HG03469 (cell line): ENCODE data around the gene MOB3C.

ENCODE experiments used
- ATAC-seq: cut with Tn5 transposase; IDR thresholded peaks from one replicate; pipeline ENCODE4 v1.9.1; 2021; ENCODE audit warnings: mild to moderate bottlenecking, moderate library complexity, moderate number of reproducible peaks; ENCODE audit not compliant: unreplicated experiment

MOB3C gene

DNA sequence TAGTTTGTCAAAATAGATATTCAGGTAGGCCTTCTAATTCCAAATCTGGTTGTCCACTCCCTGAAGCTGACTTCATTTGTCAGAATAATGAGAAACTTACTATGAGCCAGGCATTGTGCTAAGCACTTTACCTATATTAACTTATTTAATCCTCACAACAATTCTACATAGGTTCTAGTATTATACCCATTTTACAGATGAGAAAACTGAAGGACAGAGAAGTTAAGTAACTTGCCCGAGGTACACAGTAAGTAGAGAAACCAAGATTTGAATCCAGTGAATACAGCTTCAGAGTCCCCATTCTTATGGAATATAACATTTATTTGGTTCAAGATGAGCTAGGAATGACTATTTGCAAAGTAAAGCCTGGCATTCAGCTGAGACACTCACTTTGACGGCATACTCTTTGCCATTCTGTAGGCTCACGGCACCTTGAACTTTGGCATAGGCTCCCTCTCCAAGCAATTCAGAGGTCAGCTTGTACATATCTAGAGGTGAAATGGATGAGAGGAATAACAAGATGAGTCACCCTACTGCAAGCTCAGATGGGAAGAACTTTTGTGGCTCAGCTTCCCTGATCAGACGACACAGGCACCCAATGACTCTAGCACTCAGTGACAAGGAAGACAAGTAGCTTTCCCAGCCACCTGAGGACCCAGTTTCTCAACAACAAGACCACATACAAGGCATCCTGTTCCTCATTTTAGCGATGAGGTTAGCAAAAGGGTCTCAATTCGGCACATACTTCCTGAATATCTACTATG is 36.3 kb downstream of the MOB3C start:
- ATAC-seq: no peak

DNA sequence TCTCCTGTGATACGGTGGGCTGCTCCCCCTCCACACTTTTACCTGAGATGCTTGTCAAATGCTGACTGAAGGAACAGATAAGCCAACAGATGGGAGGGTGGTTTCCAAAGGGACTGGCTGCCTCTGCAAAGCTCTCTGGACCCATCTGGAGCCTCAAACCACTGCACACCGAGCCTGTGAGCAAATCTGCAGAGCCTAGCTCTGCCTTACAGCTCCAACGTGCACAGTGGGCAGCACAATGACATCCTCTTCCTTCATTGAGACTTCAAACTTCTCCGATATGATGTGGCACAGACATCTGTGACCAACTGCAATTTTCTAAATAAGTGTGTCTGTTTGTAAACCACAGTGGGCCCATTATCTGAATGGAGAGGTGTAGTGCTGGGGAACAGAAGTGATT is 38.9 kb downstream of the MOB3C start:
- no peak for ATAC-seq

DNA sequence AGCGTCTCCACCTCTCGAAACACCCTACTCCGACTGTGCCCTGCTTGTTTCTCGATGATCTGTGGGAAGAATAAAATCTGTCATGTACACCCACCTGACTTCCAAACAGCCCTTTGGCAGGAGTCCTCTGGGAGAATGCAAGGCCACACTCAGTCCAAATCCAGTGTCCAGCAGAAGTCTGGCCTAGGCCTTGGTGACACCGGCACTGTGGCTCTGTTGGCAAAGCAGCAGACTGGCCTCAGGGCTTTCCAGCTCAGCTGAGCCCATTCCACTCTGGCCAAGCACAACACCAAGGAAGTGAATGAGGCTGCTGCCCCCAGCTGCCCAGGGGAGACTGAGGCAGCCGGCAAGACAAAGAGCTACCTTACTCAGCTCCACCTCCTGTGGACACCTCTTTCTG is 40.0 kb downstream of the MOB3C start:
- no peak for ATAC-seq

DNA sequence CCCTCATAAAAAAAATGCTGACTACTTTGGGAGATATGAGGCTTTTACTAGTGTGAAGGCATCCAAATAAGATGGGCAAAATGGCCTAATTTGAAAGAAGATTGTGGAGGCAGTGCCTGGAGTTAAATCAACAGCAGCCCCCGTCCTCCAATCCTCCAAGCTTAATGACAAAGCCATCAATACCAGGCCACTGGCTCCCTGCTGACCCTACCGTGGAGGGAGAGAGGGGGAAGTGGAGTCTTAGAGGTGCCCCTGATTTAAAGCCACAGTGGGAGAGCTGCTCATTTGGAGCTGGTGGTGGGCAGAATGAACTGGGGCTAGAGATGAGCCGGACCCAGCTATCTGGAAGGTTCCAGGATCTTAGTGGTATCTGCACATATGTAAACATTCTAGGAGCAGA is 40.8 kb downstream of the MOB3C start:
- ATAC-seq: no peak

DNA sequence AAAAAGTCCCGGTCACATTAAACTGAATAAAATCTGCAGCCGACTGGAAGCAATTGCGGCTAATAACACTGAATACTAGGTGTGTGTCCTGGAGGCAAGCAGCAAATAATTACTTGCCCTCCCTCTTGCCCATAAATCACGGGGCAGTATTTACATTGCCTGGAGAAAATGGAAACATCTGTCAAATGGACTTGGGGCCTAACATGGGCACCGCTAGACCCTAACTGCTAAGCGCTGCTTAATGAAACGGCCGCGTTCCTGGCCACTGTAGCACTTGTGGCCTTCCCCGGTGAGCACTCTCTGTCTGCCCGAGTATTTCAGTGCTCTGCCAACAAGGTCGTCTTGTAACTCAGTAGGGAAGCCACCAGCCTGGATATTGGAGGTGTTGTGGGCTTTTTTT is 41.3 kb downstream of the MOB3C start:
- no peak for ATAC-seq

DNA sequence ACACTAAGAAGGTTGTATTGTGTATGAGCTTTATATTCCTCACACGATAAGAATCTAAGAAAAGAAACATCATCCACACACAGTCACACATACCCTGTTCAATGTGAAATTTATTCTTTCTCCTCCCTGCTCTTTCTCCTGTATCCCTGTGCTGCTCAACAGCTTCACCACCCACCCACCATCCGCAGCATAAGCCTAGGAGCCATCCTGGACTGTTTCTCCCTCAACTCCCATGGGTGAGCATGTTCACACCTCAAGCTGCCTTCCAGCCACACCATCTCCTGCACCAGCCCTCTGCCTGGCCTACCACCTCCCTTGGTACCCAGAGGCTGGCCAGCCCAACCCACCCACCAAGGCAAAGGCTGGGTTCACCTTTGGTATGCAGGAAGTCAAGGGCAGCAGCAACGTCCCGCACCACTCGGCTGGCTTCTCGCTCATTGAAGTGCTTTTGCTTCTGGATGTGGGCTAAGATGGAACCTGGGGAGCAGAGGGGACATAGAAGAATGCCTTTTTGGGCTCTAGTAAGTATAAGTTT is 44.9 kb downstream of the MOB3C start:
- no peak for ATAC-seq

DNA sequence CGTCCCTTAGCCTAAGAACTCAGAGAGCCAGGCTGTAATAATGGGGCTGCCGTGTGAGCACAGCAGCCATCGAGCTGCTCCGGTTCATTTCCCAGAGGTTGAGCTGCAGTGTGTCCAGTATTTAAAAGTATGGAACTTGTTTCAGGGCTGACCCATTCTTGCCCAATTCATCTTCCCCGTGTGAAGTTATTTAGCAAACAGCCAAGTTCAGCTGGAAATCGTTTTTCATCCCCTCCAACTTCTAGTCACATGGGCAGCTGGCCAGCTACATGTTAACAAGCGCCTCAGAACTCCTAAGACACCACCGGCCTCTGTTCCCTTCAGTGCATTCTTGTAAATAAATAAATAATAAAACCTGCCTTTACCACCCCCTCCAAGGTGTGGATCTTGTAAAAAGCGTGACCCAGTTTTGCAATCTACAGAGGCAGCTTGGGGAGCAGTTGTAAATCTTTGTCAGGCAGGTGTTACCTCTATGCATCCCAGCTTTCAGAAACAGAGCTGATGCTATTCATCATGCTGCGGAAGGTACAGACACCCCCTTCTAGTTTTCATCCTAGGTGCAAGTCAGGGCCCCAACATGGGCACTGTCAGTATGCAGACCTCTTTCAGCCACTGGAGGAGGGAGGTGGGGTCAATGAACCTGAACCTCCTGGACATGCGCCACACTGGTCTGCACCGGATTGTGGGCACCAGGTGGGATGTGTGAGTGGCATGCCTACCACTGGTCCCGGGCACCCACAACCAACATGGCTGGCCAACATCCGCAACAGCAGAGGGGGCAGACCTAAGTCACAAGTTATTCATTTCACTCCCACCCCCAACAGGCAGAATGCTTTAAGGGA is 46.5 kb downstream of the MOB3C start:
- no peak for ATAC-seq

DNA sequence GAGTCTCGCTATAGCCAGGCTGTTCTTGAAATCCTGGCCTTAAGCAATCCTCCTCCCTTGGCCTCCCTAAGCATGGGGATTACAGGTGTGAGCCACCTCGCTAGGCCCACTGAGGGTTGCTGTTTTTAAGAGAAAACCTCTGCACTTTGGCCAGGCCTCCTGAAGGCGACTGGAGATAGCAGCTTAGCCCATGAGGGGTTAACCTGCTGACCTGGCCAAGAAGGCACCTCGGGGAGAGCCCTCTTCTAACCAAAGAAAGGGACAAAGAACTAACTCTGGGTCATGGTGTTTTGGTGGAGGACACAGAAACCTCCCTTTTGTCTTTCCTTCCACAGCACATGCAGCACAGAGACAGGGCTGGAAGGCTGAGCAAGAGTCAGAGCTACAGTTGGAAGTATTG is 47.5 kb downstream of the MOB3C start:
- no peak for ATAC-seq

DNA sequence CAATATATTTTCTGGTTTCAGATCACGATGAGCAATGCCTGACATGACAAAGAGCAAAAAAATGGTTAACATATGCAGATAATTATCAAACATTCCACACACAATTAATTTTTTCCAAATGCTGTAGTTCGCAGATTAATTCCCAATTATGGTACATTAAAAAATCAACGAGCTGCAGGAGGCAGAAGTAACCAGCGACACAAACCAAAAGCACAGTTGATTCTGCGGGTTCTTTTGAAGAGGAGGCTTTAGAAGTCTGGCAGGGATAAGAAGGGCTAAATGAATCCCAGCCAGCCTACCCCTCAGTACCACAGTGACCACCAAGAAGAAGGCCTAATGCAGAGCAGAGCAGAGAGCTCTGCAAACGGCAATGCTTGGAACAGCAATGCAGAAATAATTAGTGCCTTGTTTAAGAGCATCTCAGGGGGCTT is 48.1 kb downstream of the MOB3C start:
- ATAC-seq: no peak

DNA sequence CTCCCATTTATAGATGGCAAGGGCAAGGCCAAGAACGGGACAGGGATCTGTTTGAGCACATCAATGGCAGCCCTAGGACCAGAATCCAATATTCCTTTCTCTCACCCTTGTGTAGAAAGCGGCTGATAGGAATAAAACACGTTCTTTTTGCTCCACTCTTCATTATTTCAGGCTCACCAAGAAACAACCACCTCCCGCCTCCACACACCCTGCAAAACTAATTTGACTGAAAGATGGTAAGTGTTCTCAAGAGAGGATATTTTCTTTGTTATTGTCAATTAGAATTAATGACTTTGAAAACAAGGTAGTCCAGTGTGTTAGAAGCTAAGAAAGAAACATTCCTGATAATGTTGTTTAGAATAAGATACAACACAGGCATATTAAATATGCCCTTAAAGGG is 53.3 kb downstream of the MOB3C start:
- ATAC-seq: no peak

DNA sequence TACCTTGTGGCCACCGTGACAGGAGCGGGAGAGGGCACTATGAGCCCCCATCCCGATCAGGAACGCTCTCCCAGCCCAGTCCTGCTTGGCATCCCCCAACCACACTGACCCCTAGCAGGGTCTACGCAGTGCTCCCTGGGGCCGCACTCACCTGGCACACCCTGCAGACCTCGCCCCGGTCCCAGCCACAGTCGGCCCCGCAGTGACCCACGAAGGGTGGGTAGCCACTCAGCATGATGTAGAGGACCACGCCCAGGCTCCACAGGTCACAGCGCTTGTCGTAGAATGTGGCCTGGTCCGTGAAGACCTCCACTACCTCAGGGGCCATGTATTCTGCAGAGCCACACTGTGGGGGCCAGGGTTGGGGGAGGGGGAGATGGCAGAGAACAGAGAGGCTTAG is 54.1 kb downstream of the MOB3C start:
- ATAC-seq: no peak

DNA sequence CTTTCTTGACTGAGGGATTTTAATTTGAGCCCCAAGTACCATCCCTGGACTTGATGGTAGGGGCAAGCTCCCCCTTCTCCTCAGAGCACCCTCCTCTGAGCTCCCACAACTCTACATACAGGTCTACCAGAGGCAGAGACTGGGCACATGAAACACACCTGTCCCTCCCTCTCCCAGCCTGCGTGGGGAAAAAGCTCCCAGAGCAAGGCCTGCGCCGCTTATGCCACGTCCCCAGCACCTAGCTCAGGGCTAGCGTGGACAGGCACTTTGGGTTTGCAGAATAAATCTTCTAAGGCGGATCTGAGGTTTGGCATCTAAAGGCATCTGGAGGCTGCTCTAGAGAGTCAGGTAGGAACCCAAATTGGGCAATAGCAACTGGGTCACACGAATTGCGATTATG is 57.6 kb downstream of the MOB3C start:
- ATAC-seq: no peak

DNA sequence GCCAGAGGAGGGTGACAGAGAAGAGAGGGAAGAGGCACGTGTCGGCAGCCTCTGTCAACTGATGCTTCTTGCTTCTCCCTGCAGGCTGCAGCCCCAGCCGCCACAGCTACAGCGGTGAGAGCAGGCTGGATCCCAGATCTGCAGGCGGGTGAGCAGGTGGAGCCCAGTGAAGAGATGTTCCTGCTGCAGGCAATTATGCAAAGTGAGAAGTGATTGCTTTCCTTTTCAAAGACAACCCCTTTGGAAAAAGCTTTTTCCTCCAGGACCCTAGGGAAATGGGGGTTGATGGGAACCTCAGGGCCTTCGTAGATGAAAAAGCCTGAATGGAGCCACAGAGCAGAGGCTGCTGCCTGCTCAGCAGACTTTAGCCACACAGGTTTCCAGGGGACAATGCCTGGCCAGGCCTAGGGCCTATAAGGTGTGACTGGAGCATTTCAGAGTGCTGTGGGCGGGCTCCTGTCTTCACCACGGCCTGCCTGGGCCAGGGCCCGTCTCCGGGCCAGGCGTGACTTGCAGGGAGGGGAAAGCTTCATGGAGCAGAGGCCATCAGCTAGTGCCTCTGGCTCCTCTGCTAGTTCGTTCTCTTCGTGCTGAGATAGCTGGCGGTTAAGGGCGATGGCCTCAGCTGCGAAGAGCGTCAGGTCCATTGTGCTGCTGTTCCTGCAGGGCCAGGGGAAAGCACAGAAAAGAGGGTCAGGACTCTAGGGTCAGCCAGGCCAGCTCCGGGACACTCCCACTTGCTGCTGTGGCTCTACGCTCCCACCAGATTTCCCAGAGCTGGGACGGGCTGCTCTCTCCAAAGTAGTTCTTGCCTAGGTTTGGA is 58.3 kb downstream of the MOB3C start:
- no peak for ATAC-seq
